HG03521 (cell line): ENCODE results near the gene EGLN2.
A peak's percentile ranks its signal among the peaks of the same experiment; 100 is the strongest.
"Not testable (repeated sequence)": the region's sequence is repeated elsewhere in the genome, so short reads cannot be mapped to it uniquely, and the experiment has no call there.

Source experiments
- ATAC-seq: cut with Tn5 transposase; IDR thresholded peaks from one replicate; pipeline ENCODE4 v1.9.1; 2021; ENCODE audit warnings: mild to moderate bottlenecking, moderate library complexity; ENCODE audit not compliant: unreplicated experiment

Gene EGLN2

GRCh38 chr19:40776364-40776763, 22.6 kb upstream of the EGLN2 start:
- no peak for ATAC-seq

DNA sequence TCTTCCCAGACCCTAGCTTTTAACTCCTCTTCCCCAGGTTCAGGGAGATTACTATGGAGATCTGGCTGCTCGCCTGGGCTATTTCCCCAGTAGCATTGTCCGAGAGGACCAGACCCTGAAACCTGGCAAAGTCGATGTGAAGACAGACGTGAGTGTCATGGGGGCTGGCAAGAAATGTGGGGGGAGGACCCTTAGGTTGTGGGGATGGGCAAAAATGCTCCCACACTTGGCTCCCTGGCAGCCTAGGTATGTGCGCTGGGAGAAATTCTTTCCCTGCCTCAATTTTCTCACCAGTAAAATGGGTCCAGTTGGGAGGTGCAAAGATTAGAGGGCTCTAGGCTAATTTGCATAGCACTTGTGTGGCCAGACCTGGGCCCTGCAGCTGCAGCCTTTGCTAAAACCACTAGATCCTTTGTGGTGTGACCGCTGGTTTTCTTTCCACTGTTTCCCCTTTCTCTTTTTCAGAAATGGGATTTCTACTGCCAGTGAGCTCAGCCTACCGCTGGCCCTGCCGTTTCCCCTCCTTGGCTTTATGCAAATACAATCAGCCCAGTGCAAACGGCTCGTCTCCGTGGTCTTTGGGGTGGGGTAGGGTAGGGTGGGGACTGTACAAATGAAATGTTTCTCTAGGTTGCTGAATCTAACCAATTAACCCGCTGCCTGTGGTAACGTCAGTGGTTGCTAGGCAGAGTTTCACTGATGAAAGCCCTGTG, 21.9 kb upstream of the EGLN2 start:
- peak; percentile 56 for ATAC-seq

GRCh38 chr19:40777645-40777936, 21.4 kb upstream of the EGLN2 start:
- ATAC-seq, result no peak

GRCh38 chr19:40777937-40778705, 20.9 kb upstream of the EGLN2 start, which contains the start of gene RAB4B:
Gene RAB4B (plus strand): TSS chr19:40778247. CDS start chr19:40778376, 129 bp downstream.
- ATAC-seq, result peak; percentile 60

DNA sequence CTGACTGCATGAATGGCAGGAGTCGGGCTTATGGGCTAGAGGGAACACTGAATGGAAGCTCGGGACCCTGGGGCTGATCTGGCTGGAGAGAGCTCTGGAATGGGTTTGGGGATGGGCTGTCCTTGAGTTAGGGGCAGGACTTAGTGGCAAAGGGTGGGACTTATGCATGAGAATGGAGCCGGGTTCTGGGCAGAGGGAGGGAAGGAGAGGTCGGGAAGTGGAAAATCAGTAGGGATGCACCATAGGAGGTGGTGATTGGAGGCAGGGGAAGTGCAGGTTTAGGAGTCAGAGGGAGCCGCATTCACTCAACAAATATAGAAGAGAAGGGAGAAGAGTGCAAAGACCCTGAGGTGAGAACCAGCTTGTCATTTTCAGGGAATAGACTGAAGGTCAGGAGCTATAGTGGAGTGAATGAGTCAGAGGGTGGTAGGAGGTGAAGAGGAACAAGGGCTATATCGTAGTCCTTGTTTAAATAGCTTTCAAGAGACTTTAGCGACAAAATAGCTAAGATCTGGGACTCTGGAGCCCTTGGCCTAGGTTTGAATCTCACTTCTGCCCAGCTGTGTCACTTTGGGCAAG, 20.2 kb upstream of the EGLN2 start:
- ATAC-seq, result no peak

GRCh38 chr19:40780582-40780981, 18.4 kb upstream of the EGLN2 start:
- no peak for ATAC-seq

- no peak for ATAC-seq
Measured at GRCh38 chr19:40781140-40781539, 17.9 kb upstream of the EGLN2 start.

DNA sequence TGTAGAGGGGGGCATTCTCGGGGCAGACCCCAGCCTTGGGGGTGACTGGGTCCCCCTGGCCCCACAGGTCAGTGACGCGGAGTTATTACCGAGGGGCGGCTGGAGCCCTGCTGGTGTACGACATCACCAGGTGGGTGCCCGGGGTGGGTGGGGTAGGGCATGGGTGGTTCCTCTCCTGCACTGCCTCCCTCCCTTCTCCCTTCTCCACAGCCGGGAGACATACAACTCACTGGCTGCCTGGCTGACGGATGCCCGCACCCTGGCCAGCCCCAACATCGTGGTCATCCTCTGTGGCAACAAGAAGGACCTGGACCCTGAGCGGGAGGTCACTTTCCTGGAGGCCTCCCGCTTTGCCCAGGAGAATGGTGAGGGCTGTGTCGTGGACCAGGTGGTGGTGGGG, 15.3 kb upstream of the EGLN2 start:
- ATAC-seq, result no peak

DNA sequence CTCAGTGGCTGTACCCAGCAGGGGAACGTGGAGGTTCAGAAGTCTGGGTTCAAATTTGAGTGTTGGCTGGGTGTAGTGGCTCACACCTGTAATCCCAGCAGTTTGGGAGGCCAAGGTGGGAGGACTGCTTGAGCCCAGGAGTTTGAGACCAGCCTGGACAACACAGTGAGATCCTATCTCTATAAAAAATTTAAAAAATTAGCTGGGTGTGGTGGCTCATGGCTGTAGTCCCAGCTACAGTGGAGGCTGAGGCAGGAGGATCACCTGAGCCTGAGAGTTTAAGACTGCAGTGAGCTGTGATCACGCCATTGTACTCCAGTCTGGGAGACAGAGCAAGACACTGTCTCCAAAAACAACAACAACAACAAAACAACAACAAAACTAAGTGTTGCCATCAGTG, 14.8 kb upstream of the EGLN2 start:
- ATAC-seq, result not testable (repeated sequence)

DNA sequence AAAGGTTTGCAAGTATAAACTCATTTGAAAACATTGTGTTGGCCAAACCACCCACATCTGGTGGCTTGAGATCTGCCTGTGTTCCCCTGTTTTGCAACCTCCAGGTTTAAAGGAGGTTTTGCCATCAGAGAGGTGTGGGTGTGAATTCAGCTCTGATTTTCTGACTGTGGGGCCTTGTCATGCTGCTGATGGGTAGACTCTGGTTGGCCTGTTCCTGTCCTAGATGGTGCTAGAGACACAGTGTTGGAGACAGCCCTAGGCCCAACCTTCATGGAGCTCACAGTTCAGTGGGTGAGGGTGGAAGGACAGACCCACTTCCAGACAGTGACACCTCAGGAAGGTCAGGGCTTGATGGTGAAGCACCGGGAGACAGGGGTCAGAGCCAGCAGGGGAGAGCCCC, 13.5 kb upstream of the EGLN2 start:
- no peak for ATAC-seq

GRCh38 chr19:40786060-40787037, 12.6 kb upstream of the EGLN2 start:
- no peak for ATAC-seq

DNA sequence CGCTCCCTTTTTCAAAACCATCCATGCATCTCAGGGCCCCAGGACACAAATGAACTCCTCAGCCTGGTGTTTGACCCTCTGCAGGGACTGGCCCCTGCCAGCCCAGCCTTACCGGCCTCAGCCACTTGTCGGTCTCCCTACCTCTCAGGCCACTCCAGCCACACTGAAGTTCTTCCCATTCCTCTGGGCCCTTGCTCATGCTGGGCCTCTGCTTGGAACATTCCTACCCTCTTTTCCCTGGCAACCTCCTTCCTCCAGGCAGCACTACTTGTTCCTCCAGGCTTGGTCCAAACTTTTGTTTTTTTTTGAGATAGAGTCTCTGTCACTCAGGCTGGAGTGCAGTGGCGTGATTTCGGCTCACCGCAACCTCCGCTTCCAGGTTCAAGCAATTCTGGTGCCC, 7.6 kb upstream of the EGLN2 start:
- no peak for ATAC-seq

- ATAC-seq, result no peak
Measured at GRCh38 chr19:40791996-40792395, 7.0 kb upstream of the EGLN2 start.

GRCh38 chr19:40797166-40797962, 1.6 kb upstream of the EGLN2 start:
- no peak for ATAC-seq

- ATAC-seq, result no peak
Measured at GRCh38 chr19:40797963-40798682, 868 bp upstream of the EGLN2 start.

DNA sequence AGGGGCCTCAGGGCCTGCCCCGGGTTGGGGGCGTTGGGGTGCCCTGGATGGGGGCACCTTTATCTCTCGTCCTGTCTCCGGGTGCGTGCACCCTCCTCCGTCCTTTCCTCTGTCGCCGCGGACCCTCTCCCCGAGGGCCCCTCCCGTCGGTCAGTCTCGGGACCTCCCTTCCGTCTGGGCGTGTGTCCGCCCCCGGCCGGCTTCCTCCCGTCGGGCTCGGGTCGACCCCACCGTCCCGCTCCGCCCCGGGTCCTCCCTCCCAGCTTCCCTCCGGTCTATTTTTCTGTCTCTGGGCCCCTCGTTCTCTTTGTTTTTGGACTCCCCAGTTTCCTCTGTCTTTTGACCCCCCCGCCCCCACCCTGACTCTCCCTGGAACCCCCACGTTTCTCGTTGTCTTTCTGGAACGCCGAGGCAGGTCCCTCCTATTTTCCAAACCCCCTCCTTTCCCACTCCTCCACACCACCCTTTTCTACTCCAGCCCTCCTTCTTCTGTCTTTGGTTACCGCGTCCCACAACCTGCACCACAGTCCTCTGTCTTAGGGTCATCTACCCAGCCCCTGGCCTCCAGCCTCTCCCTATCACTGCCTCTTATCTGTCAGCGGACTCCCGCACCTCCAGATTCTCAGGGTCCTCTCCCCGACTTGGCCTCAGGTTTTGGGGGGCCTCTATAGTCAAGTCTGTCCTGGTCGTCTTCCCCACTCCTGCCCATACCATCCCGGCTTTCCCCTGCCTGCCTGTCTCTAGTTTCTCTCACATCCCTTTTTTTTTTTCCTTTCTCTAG, 757 bp downstream of the EGLN2 start:
- no peak for ATAC-seq

- no peak for ATAC-seq
Measured at GRCh38 chr19:40800339-40800996, 1.5 kb downstream of the EGLN2 start.

GRCh38 chr19:40800997-40801377, 2.0 kb downstream of the EGLN2 start:
- ATAC-seq, result no peak
